ENCODE results near the gene DNAJB7. TPM values are rescaled to one million over a fixed set of nuclear protein-coding genes. Genes with fewer than 3 reads are reported as not detected.
"Not testable (repeated sequence)": the region's sequence is repeated elsewhere in the genome, so short reads cannot be mapped to it uniquely, and the experiment has no call there.

The DNAJB7 gene
- total and polyA plus RNA-seq, 8 donors: 0.02 TPM; not detected in 7

- no peaks in the 10 kb centered on the region for H3K9me3 ChIP-seq
- intact Hi-C loops (cut with DNase I): no loop called here
Measured at GRCh38 chr22:40834619-40835018, 27.3 kb downstream of the DNAJB7 start.

GRCh38 chr22:40829131-40829530, 32.8 kb downstream of the DNAJB7 start:
- TF ChIP-seq CTCF (IDR thresholded peaks at IDR 0.05): no peak
- Histone ChIP-seq H3K36me3 (peaks cover 0 to 72% (median 10%) of the 10 kb centered on the region in 3 donors), H3K4me3 (no peak overlapping the region), H3K4me1 (peaks cover 5 to 10% (median 8%) of the 10 kb centered on the region in 3 donors), H3K9me3 (no peaks in the 10 kb centered on the region), H3K27ac (no peak overlapping the region), H3K27me3 (no peaks in the 10 kb centered on the region)
- DNase-seq: no peak
- intact Hi-C loops (cut with DNase I): no loop called here
- WGBS, 2 donors: 90 to 93% methylated on average over 6 of the region's 6 CpGs
- no peak for FAIRE-seq
- no peak for ATAC-seq

More at GRCh38 chr22:40834619-40835018, 27.3 kb downstream of the DNAJB7 start:
- FAIRE-seq: no peak
- WGBS, 2 donors: 92 to 98% methylated on average over 3 of the region's 3 CpGs
- no peaks in the 10 kb centered on the region for H3K27me3 ChIP-seq
- H3K36me3 ChIP-seq: peaks cover 0 to 74% (median 23%) of the 10 kb centered on the region in 3 donors
- H3K4me1 ChIP-seq: peaks cover 5 to 8% (median 7%) of the 10 kb centered on the region in 3 donors
- ATAC-seq: no peak
- no peak for DNase-seq
- no peak overlapping the region for H3K27ac ChIP-seq
- TF ChIP-seq CTCF (IDR thresholded peaks at IDR 0.05): no peak
- H3K4me3 ChIP-seq: no peak overlapping the region

- FAIRE-seq: no peak
- DNase-seq: no peak
- H3K36me3 ChIP-seq: peaks cover 0 to 61% (median 10%) of the 10 kb centered on the region in 3 donors
- H3K27ac ChIP-seq: no peak overlapping the region
- H3K9me3 ChIP-seq: no peaks in the 10 kb centered on the region
- peaks cover under 1 to 3% (median 2%) of the 10 kb centered on the region in 3 donors for H3K4me1 ChIP-seq
- intact Hi-C loops (cut with DNase I): no loop called here
- TF ChIP-seq CTCF (IDR thresholded peaks at IDR 0.05): no peak
- H3K27me3 ChIP-seq: no peaks in the 10 kb centered on the region
- no peak overlapping the region for H3K4me3 ChIP-seq
- no peak for ATAC-seq
- 70 to 74% methylated on average over 7 of the region's 7 CpGs for WGBS, 2 donors
Measured at GRCh38 chr22:40826984-40827741, 34.8 kb downstream of the DNAJB7 start.

GRCh38 chr22:40826292-40826691, 35.6 kb downstream of the DNAJB7 start:
- peaks cover 0 to 52% (median 4%) of the 10 kb centered on the region in 3 donors for H3K36me3 ChIP-seq
- H3K27ac ChIP-seq; ATAC-seq; FAIRE-seq; DNase-seq; H3K4me1 ChIP-seq; H3K4me3 ChIP-seq; H3K27me3 ChIP-seq; intact Hi-C loops (cut with DNase I); H3K9me3 ChIP-seq: not testable (repeated sequence)
- WGBS, 2 donors: 95 to 98% methylated on average over 2 of the region's 2 CpGs

GRCh38 chr22:40823426-40823825, 38.5 kb downstream of the DNAJB7 start:
- DNase-seq: no peak
- WGBS, 2 donors: 61 to 66% methylated on average over 1 of the region's 1 CpG
- Histone ChIP-seq H3K27me3 (no peaks in the 10 kb centered on the region), H3K4me3 (no peak overlapping the region), H3K4me1 (peaks cover 0 to 6% (median 3%) of the 10 kb centered on the region in 3 donors), H3K36me3 (peaks cover 0 to 29% (median 4%) of the 10 kb centered on the region in 3 donors), H3K9me3 (no peaks in the 10 kb centered on the region), H3K27ac (no peak overlapping the region)
- TF ChIP-seq CTCF (IDR thresholded peaks at IDR 0.05): no peak
- FAIRE-seq: no peak
- no peak for ATAC-seq
- intact Hi-C loops (cut with DNase I): no loop called here
